K562 (cell line): ENCODE measurements around the gene CDYL2. TPM values are rescaled to one million over a fixed set of nuclear protein-coding genes. Genes with fewer than 3 reads are reported as not detected.

ENCODE experiments used
- ATAC-seq: fragments of 200-7000 bp; cut with Tn5 transposase; 3 replicates; pipeline ENCODE4 v1.9.1; 2020; ENCODE audit warnings: moderate library complexity
- BruUV-seq: library from RNA; stranded (reverse); fragments of 400-500 nt; replicated peaks from 2 replicates; lab custom pipeline; 2021; lab: Mats Ljungman, UMichigan
- CTCF ChIA-PET: fragments of 300-600 bp; formaldehyde crosslinking; extraction: SDS; loops from one replicate; lab custom pipeline; 2021; ENCODE audit warnings: low intra/inter-chr PET ratio; lab: Yijun Ruan, JAX
- POLR2A ChIA-PET: fragments of 300-600, 350-650 bp; sonication (Branson Sonifier 250); formaldehyde crosslinking; extraction: SDS; loops from one replicate; lab custom pipeline; 2021; ENCODE audit warnings: antibody characterized with exemption, inconsistent platforms; lab: Yijun Ruan, JAX
- DNase-seq, 4 experiments: peaks; one replicate each; pipeline versions ENCODE4 v3.0.0 to v3.0.0-alpha.2; 2011 to 2018; ENCODE audit warnings: low spot score in 3 of 4, mixed read lengths in 3 of 4; ENCODE audit errors: extremely low read depth in 1 of 4
- FAIRE-seq: peaks from 2 replicates; lab custom pipeline; 2011; peaks lifted over from hg19 to GRCh38; lab: Jason Lieb, UNC
- H2AFZ ChIP-seq: 2 replicates; pipeline ENCODE4 v1.6.0; 2011; ENCODE audit warnings: low read depth, low read length, control low read depth, inconsistent platforms
- H3K27ac ChIP-seq: fragments of 200-600 bp; 3 replicates; pipeline ENCODE4 v1.8.0; 2011; ENCODE audit warnings: low read depth, mild to moderate bottlenecking, control low read depth, inconsistent platforms, low read length, moderate library complexity, mixed read lengths; ENCODE audit errors: extremely low read depth
- H3K27me3 ChIP-seq, 2 experiments: fragments of 300-600 bp in 1 of 2; 2 replicates in 1 of 2; 3 replicates in 1 of 2; pipeline versions ENCODE4 v1.6.0 to v1.8.0; 2011; ENCODE audit warnings: inconsistent platforms in 2 of 2, low read length in 2 of 2, mild to moderate bottlenecking in 1 of 2, mixed read lengths in 1 of 2, moderate library complexity in 1 of 2; ENCODE audit not compliant: control insufficient read depth in 2 of 2, insufficient read depth in 2 of 2
- H3K36me3 ChIP-seq: fragments of 300-600 bp; 3 replicates; pipeline ENCODE4 v1.8.0; 2011; ENCODE audit warnings: mild to moderate bottlenecking, low read length, inconsistent platforms; ENCODE audit not compliant: control insufficient read depth, insufficient read depth
- H3K4me1 ChIP-seq, 2 experiments: fragments of 200-600 bp in 1 of 2; replicated peaks in 1 of 2; 2 replicates in 1 of 2; 3 replicates in 1 of 2; pipeline versions ENCODE4 v1.5.1 to v1.8.0; 2011; ENCODE audit warnings: inconsistent platforms in 2 of 2, low read length in 2 of 2, mild to moderate bottlenecking in 1 of 2, mixed read lengths in 1 of 2, moderate library complexity in 1 of 2; ENCODE audit not compliant: control insufficient read depth in 2 of 2, insufficient read depth in 2 of 2
- H3K4me2 ChIP-seq: 2 replicates; pipeline ENCODE4 v1.6.1; 2011; ENCODE audit warnings: low read length, control low read depth, inconsistent platforms, mixed read lengths; ENCODE audit not compliant: insufficient read depth
- H3K4me3 ChIP-seq: fragments of 200-600 bp; sonication (generic), shearing (Covaris generic); 2 replicates; pipeline ENCODE4 v1.5.1; 2016; ENCODE audit warnings: control low read depth, inconsistent platforms
- H3K79me2 ChIP-seq: fragments of 200-600 bp; 3 replicates; pipeline ENCODE4 v1.8.0; 2011; ENCODE audit warnings: low read length, inconsistent platforms; ENCODE audit not compliant: control insufficient read depth, insufficient read depth
- H3K9ac ChIP-seq, 2 experiments: 2 replicates each; pipeline versions ENCODE4 v1.6.0 to v1.6.1; 2011; ENCODE audit warnings: low read depth in 2 of 2, low read length in 2 of 2, control low read depth in 1 of 2, inconsistent platforms in 1 of 2, mild to moderate bottlenecking in 1 of 2, mixed read lengths in 1 of 2; ENCODE audit not compliant: insufficient read depth in 1 of 2
- H3K9me1 ChIP-seq: one replicate; pipeline ENCODE4 v1.6.0; 2011; ENCODE audit warnings: inconsistent platforms, mild to moderate bottlenecking, low read length, moderate library complexity; ENCODE audit not compliant: control insufficient read depth, insufficient read depth
- H3K9me3 ChIP-seq: replicated peaks from 2 replicates; pipeline ENCODE4 v1.5.1; 2011; ENCODE audit warnings: low read depth, low read length, inconsistent platforms; ENCODE audit not compliant: control insufficient read depth, insufficient read depth
- H4K20me1 ChIP-seq: replicated peaks from 2 replicates; pipeline ENCODE4 v1.6.1; 2011; ENCODE audit warnings: low read length, inconsistent platforms, mixed read lengths; ENCODE audit not compliant: control insufficient read depth, insufficient read depth
- CEBPG ChIP-seq, 3 experiments: fragments of 200-800 bp in 1 of 3; sonication (Bioruptor generic) in 1 of 3; sonication (generic) in 1 of 3; formaldehyde crosslinking in 1 of 3; IDR thresholded peaks in 2 of 3; conservative IDR thresholded peaks in 1 of 3; 2 replicates each; pipeline versions ENCODE4 v1.6.1 to v1.8.0; 2016 to 2022; ENCODE audit warnings: missing compliant biosample characterization in 2 of 3, missing genetic modification characterization in 2 of 3, mild to moderate bottlenecking in 1 of 3, missing genetic modification reagents in 1 of 3
- FOS ChIP-seq: IDR thresholded peaks from 3 replicates; pipeline ENCODE4 v1.6.1; 2011; ENCODE audit not compliant: insufficient read length; ENCODE audit errors: extremely low read depth
- HNRNPH1 ChIP-seq: fragments of 200-400 bp; formaldehyde crosslinking; optimal IDR thresholded peaks from 2 replicates; pipeline ENCODE3; 2017; ENCODE audit warnings: low read depth, mild to moderate bottlenecking, low read length, moderate library complexity
- L3MBTL2 ChIP-seq: fragments of 450-650 bp; IDR thresholded peaks from 2 replicates; pipeline ENCODE4 v1.6.1; 2016; ENCODE audit warnings: mild to moderate bottlenecking, moderate library complexity
- NBN ChIP-seq: fragments of 450-650 bp; IDR thresholded peaks from 2 replicates; pipeline ENCODE4 v1.6.1; 2016; ENCODE audit warnings: low read depth, mild to moderate bottlenecking
- SETDB1 ChIP-seq: IDR thresholded peaks from one replicate; pipeline ENCODE4 v1.6.1; 2012; ENCODE audit warnings: low read length, control low read depth, inconsistent platforms
- SLC30A9 ChIP-seq: fragments of 250-450 bp; sonication (Bioruptor Pico); IDR thresholded peaks from 2 replicates; pipeline ENCODE4 v1.8.0; 2022; ENCODE audit warnings: mild to moderate bottlenecking, moderate library complexity
- SMARCB1 ChIP-seq: IDR thresholded peaks from 2 replicates; pipeline ENCODE4 v1.6.1; 2011; ENCODE audit warnings: improper control_type of control experiment, low read depth; ENCODE audit not compliant: insufficient read length
- ZBTB8A ChIP-seq: fragments of 450-650 bp; IDR thresholded peaks from 2 replicates; pipeline ENCODE4 v1.6.1; 2018; ENCODE audit warnings: mild to moderate bottlenecking, moderate library complexity; ENCODE audit not compliant: partially characterized antibody
- ZNF124 ChIP-seq: sonication (generic); formaldehyde crosslinking; IDR thresholded peaks from 2 replicates; pipeline ENCODE4 v1.8.1; 2022; ENCODE audit warnings: missing genetic modification reagents
- ZNF551 ChIP-seq: fragments of 250-450 bp; sonication (Bioruptor Pico); IDR thresholded peaks from 2 replicates; pipeline ENCODE4 v1.5.0; 2021; ENCODE audit warnings: mild to moderate bottlenecking, moderate library complexity
- in situ Hi-C: fragments of 300-500 bp; cut with MboI; formaldehyde crosslinking; loops from 4 replicates; pipeline ENCODE4 v1.15.0; 2018; ENCODE audit warnings: inconsistent platforms, mixed read lengths
- intact Hi-C: fragments of 100-400 bp; cut with micrococcal nuclease; formaldehyde crosslinking; loops from 2 replicates; pipeline ENCODE4 v1.14.2; 2022
- polyA plus RNA-seq, 8 experiments: library from polyadenylated mRNA; depleted of rRNA in 4 of 8; stranded (reverse) in 5 of 8; unstranded in 3 of 8; fragments of >200 nt; fragmentation: Nextera tagmentation in 2 of 8; fragmentation: Illumina TruSeq in 1 of 8; extraction: Ambion mirVana in 2 of 8; extraction: Trizol in 1 of 8; gene quantifications; 2 replicates each; pipeline versions ENCODE4 v1.2.1 to v1.2.3, GENCODE V29; 2011 to 2014; ENCODE audit warnings: inconsistent platforms in 1 of 8, missing spikeins in 1 of 8
- total RNA-seq, 7 experiments: library from RNA; depleted of rRNA in 6 of 7; stranded (reverse); fragments of >200 nt in 6 of 7; fragmentation: Illumina TruSeq in 2 of 7; extraction: Trizol in 2 of 7; gene quantifications; 2 replicates each; pipeline versions ENCODE4 v1.2.1 to v1.2.3, GENCODE V29; 2011 to 2021; ENCODE audit warnings: low replicate concordance in 1 of 7
- TF ChIP-seq, protein P1 (sequence below), 2 experiments: fragments of 450-650 bp in 1 of 2; sonication (generic) in 1 of 2; formaldehyde crosslinking; conservative IDR thresholded peaks; 2 replicates each; pipeline versions ENCODE4 v1.4.0 to v1.8.1; 2020 to 2022; ENCODE audit warnings: mild to moderate bottlenecking in 1 of 2, missing genetic modification reagents in 1 of 2
- TF ChIP-seq, protein P2 (sequence below): IDR thresholded peaks from 3 replicates; pipeline ENCODE4 v1.6.1; 2011; ENCODE audit warnings: borderline replicate concordance, mild to moderate bottlenecking, moderate library complexity; ENCODE audit not compliant: insufficient read length; ENCODE audit errors: extremely low read depth
- TF ChIP-seq, protein P3 (sequence below): sonication (generic); formaldehyde crosslinking; IDR thresholded peaks from 2 replicates; pipeline ENCODE4 v1.8.0; 2022; ENCODE audit warnings: mild to moderate bottlenecking, low read depth, missing genetic modification reagents
- TF ChIP-seq, protein P4 (sequence below): fragments of 450-650 bp; formaldehyde crosslinking; IDR thresholded peaks from 2 replicates; pipeline ENCODE4 v1.4.0; 2022; ENCODE audit warnings: missing genetic modification characterization
- TF ChIP-seq, protein P5 (sequence below): conservative IDR thresholded peaks from 2 replicates; pipeline ENCODE4 v1.6.1; 2011; ENCODE audit warnings: low read depth, mild to moderate bottlenecking, low read length; ENCODE audit not compliant: control insufficient read depth

CDYL2 gene
- total and polyA plus RNA-seq, 9 of the 15 experiments (the other 6 are each of a cell fraction or from before 2014, with no cell fraction given), result under 0.01 to 0.04 (median 0.01) TPM; not detected in 6

DNA sequence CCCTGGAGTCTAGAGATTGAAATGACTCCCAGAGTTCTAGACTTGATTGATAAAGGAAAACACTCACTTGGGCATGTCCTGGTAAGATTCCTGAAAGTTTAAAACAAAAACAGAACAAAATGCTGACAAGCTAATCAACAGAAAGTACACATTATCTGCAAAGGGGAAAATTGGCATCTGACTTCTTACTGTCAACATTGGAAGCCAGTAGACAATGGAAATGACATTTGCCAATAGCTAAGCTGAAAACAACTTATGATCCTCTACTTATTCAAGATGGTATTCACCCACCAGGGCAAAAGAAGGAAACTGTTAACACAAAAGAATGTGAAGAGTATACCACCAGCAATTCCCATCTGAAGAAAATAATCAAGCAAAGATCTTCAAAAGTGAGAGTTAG is 36.8 kb upstream of the CDYL2 start:
- Histone ChIP-seq H3K4me2 (no peak overlapping the region), H3K4me1 (no peaks in the 10 kb centered on the region), H3K9me3 (no peaks in the 10 kb centered on the region), H3K9me1 (no peaks in the 10 kb centered on the region), H3K27me3 (no peaks in the 10 kb centered on the region), H3K9ac (no peak overlapping the region), H3K4me3 (no peak overlapping the region), H3K27ac (no peak overlapping the region), H3K79me2 (no peaks in the 10 kb centered on the region), H4K20me1 (no peaks in the 10 kb centered on the region), H2AFZ (no peak overlapping the region), H3K36me3 (no peaks in the 10 kb centered on the region)
- intact Hi-C loops, result no loop called here
- DNase-seq (no peak), ATAC-seq (no peak), FAIRE-seq (no peak)
- in situ Hi-C loops, result no loop called here
- ChIA-PET CTCF (no interaction called here), POLR2A (no interaction called here)
- BruUV-seq, result no TSS peak
- TF ChIP-seq ZNF124 (CRISPR knock-in tag) (no peak), CEBPG (CRISPR knock-in tag; IDR thresholded peaks at IDR 0.05) (no peak), CEBPG (tag; conservative IDR thresholded peaks at IDR 0.05 in 1 of 2, IDR thresholded peaks at IDR 0.05 in 1 of 2) (no peak), SLC30A9 (no peak), FOS (no peak), NBN (no peak), ZBTB8A (no peak), HNRNPH1 (no peak), L3MBTL2 (no peak), SMARCB1 (no peak), SETDB1 (no peak), ZNF551 (CRISPR knock-in tag) (no peak)
- TF ChIP-seq, protein P1, sequence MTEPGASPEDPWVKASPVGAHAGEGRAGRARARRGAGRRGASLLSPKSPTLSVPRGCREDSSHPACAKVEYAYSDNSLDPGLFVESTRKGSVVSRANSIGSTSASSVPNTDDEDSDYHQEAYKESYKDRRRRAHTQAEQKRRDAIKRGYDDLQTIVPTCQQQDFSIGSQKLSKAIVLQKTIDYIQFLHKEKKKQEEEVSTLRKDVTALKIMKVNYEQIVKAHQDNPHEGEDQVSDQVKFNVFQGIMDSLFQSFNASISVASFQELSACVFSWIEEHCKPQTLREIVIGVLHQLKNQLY (CRISPR knock-in tag; conservative IDR thresholded peaks at IDR 0.05), result no peak
- TF ChIP-seq, protein P2, sequence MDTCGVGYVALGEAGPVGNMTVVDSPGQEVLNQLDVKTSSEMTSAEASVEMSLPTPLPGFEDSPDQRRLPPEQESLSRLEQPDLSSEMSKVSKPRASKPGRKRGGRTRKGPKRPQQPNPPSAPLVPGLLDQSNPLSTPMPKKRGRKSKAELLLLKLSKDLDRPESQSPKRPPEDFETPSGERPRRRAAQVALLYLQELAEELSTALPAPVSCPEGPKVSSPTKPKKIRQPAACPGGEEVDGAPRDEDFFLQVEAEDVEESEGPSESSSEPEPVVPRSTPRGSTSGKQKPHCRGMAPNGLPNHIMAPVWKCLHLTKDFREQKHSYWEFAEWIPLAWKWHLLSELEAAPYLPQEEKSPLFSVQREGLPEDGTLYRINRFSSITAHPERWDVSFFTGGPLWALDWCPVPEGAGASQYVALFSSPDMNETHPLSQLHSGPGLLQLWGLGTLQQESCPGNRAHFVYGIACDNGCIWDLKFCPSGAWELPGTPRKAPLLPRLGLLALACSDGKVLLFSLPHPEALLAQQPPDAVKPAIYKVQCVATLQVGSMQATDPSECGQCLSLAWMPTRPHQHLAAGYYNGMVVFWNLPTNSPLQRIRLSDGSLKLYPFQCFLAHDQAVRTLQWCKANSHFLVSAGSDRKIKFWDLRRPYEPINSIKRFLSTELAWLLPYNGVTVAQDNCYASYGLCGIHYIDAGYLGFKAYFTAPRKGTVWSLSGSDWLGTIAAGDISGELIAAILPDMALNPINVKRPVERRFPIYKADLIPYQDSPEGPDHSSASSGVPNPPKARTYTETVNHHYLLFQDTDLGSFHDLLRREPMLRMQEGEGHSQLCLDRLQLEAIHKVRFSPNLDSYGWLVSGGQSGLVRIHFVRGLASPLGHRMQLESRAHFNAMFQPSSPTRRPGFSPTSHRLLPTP, result no peak
- TF ChIP-seq, protein P3, sequence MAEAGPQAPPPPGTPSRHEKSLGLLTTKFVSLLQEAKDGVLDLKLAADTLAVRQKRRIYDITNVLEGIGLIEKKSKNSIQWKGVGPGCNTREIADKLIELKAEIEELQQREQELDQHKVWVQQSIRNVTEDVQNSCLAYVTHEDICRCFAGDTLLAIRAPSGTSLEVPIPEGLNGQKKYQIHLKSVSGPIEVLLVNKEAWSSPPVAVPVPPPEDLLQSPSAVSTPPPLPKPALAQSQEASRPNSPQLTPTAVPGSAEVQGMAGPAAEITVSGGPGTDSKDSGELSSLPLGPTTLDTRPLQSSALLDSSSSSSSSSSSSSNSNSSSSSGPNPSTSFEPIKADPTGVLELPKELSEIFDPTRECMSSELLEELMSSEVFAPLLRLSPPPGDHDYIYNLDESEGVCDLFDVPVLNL, result no peak
- TF ChIP-seq, protein P4, sequence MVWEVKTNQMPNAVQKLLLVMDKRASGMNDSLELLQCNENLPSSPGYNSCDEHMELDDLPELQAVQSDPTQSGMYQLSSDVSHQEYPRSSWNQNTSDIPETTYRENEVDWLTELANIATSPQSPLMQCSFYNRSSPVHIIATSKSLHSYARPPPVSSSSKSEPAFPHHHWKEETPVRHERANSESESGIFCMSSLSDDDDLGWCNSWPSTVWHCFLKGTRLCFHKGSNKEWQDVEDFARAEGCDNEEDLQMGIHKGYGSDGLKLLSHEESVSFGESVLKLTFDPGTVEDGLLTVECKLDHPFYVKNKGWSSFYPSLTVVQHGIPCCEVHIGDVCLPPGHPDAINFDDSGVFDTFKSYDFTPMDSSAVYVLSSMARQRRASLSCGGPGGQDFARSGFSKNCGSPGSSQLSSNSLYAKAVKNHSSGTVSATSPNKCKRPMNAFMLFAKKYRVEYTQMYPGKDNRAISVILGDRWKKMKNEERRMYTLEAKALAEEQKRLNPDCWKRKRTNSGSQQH (CRISPR knock-in tag), result no peak
- TF ChIP-seq, protein P5, sequence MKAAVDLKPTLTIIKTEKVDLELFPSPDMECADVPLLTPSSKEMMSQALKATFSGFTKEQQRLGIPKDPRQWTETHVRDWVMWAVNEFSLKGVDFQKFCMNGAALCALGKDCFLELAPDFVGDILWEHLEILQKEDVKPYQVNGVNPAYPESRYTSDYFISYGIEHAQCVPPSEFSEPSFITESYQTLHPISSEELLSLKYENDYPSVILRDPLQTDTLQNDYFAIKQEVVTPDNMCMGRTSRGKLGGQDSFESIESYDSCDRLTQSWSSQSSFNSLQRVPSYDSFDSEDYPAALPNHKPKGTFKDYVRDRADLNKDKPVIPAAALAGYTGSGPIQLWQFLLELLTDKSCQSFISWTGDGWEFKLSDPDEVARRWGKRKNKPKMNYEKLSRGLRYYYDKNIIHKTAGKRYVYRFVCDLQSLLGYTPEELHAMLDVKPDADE, result no peak
